ENCODE measurements around the gene SOX15.

DNA sequence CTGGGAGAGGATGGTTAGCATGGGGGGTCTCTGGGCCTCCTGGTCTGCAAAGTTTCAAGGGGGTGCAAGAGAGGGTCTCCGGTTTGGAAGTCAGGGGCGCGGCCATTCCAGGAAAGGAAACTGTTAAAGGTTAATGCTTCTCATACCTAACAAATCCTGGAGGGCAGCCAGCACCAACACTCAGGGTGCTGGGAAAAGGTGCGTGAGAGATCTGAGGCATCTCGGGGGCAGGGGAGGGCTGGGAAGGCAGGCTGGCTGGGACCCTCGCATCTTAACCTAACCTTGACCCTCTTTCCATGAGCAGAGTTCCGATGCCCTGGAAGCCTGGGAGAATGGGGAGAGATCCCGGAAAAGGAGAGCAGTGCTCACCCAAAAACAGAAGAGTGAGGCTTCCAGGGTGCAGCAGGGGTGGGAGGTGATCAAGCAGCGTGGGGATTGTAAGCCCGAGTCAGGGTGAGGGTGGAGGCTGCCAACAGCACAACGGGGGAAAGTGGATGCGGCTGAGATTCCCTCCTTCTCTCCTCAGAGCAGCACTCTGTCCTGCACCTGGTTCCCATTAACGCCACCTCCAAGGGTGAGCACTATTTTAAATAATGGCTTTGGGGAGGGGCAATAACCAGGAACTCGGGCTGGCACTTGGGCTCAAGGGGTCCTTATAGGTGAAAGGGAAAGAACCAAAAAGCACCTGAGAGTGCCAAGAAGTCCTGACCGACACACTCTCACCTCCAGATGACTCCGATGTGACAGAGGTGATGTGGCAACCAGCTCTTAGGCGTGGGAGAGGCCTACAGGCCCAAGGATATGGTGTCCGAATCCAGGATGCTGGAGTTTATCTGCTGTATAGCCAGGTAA lies 30.3 kb downstream of the SOX15 start:
- TF ChIP-seq KLF1 (tag by site-specific recombination; IDR thresholded peaks at IDR 0.05) (no peak), ZNF114 (tag by site-specific recombination; IDR thresholded peaks at IDR 0.05) (no peak), REST (tag by site-specific recombination; IDR thresholded peaks at IDR 0.05) (no peak), ZNF274 (IDR thresholded peaks at IDR 0.05; ENCODE audit: low read length) (no peak), ZNF274 (tag by site-specific recombination; IDR thresholded peaks at IDR 0.05; ENCODE audit: borderline replicate concordance) (no peak), HOXA7 (CRISPR knock-in tag; IDR thresholded peaks at IDR 0.05; ENCODE audit: borderline replicate concordance) (no peak)
